GM10266 (cell line): Measurements from ENCODE around the gene MYO15A.

Experiments used
- DNase-seq: peaks from one replicate; pipeline ENCODE4 v3.0.0; 2012; ENCODE audit errors: extremely low spot score
- CTCF ChIP-seq: IDR thresholded peaks from 2 replicates; pipeline ENCODE4 v1.5.1; 2012; ENCODE audit warnings: mild to moderate bottlenecking, low read depth; ENCODE audit not compliant: control insufficient read depth, insufficient read depth; ENCODE audit errors: missing control alignments

The MYO15A gene

GRCh38 chr17:18119938-18120337, 11.4 kb downstream of the MYO15A start:
- no peak for DNase-seq
- TF ChIP-seq CTCF, result no peak

GRCh38 chr17:18120461-18121017, 12.0 kb downstream of the MYO15A start:
- no peak for DNase-seq
- TF ChIP-seq CTCF, result no peak

GRCh38 chr17:18121144-18121910, 12.8 kb downstream of the MYO15A start:
- DNase-seq, result no peak

GRCh38 chr17:18122990-18123753, 14.6 kb downstream of the MYO15A start:
- TF ChIP-seq CTCF, result no peak
- DNase-seq, result no peak

More at GRCh38 chr17:18121144-18121910, 12.8 kb downstream of the MYO15A start:
- no peak for TF ChIP-seq CTCF

GRCh38 chr17:18124345-18125126, 16.0 kb downstream of the MYO15A start:
- no peak for DNase-seq
- TF ChIP-seq CTCF, result no peak

GRCh38 chr17:18129041-18129502, 20.5 kb downstream of the MYO15A start:
- no peak for DNase-seq

More at GRCh38 chr17:18129041-18129502, 20.5 kb downstream of the MYO15A start:
- no peak for TF ChIP-seq CTCF
